Esophagus muscularis mucosa (tissue), 4 donors: Measurements from ENCODE around the gene RBPJ. TPM values are rescaled to one million over a fixed set of nuclear protein-coding genes. Genes with fewer than 3 reads are reported as not detected.

ENCODE experiments used
- DNase-seq: peaks from one replicate; pipeline ENCODE4 v3.0.0-alpha.2; 2017; ENCODE audit errors: extremely low spot score
- H3K27ac ChIP-seq, 4 donors: fragments of 200-600 bp; sonication (generic); replicated peaks in 1 of 4; 1 replicate in 3 of 4; 2 replicates in 1 of 4; pipeline ENCODE4 v1.5.1; 2016 to 2019; ENCODE audit warnings: mild to moderate bottlenecking in 1 of 4
- H3K27me3 ChIP-seq, 4 donors: fragments of 200-600 bp; sonication (generic); one replicate each; pipeline versions ENCODE4 v1.5.1 to v1.6.0; 2016 to 2019
- H3K36me3 ChIP-seq, 4 donors: fragments of 200-600 bp; sonication (generic); one replicate each; pipeline ENCODE4 v1.5.1; 2016 to 2019
- H3K4me1 ChIP-seq, 4 donors: fragments of 200-600 bp; sonication (generic); one replicate each; pipeline ENCODE4 v1.5.1; 2016 to 2019
- H3K4me3 ChIP-seq, 4 donors: fragments of 200-600 bp; sonication (generic); 1 replicate in 2 of 4; 2 replicates in 2 of 4; pipeline ENCODE4 v1.5.1; 2016 to 2019; ENCODE audit warnings: mild to moderate bottlenecking in 4 of 4, moderate library complexity in 1 of 4
- H3K9me3 ChIP-seq, 4 donors: fragments of 200-600 bp; sonication (generic); 1 replicate in 3 of 4; 2 replicates in 1 of 4; pipeline ENCODE4 v1.5.1; 2016 to 2019
- CTCF ChIP-seq, 3 experiments: fragments of 200-600 bp in 2 of 3; fragments of 450-650 bp in 1 of 3; sonication (generic) in 2 of 3; IDR thresholded peaks; one replicate each; pipeline ENCODE4 v1.5.1; 2017 to 2019; ENCODE audit warnings: antibody characterized with exemption in 3 of 3, mild to moderate bottlenecking in 2 of 3, moderate library complexity in 1 of 3
- EP300 ChIP-seq: sonication (generic); formaldehyde crosslinking; IDR thresholded peaks from one replicate; pipeline ENCODE4 v1.6.1; 2017; ENCODE audit warnings: antibody characterized with exemption
- POLR2A ChIP-seq: fragments of 450-650 bp; IDR thresholded peaks from one replicate; pipeline ENCODE4 v1.6.1; 2017; ENCODE audit warnings: antibody characterized with exemption, moderate library complexity, mild to moderate bottlenecking, low read depth
- POLR2AphosphoS5 ChIP-seq, 2 donors: sonication (generic); formaldehyde crosslinking; IDR thresholded peaks; one replicate each; pipeline ENCODE4 v1.6.1; 2017; ENCODE audit warnings: antibody characterized with exemption in 2 of 2
- WGBS: methylation state at CpG from one replicate; pipeline ENCODE4 v1.1.5; 2018; 5-methylcytosine and 5-hydroxymethylcytosine counted together
- intact Hi-C: fragments of 100-400 bp; cut with DNase I; formaldehyde crosslinking; loops from one replicate; pipeline ENCODE4 v1.15.1; 2023
- total RNA-seq, 4 donors: library from RNA; depleted of rRNA; stranded (reverse); fragments of >200 nt; gene quantifications; one replicate each; pipeline versions ENCODE4 v1.1.0 to v1.2.1, GENCODE V29; 2016

Gene RBPJ
- total RNA-seq, 4 donors from 2014 or later: 49.7 to 75.2 (median 60.8) TPM

- DNase-seq: no peak
- no peak overlapping the region for H3K4me3 ChIP-seq
- peaks cover 42 to 62% (median 55%) of the 10 kb centered on the region in 4 donors for H3K4me1 ChIP-seq
- no peaks in the 10 kb centered on the region for H3K9me3 ChIP-seq
- no peaks in the 10 kb centered on the region for H3K36me3 ChIP-seq
- TF ChIP-seq CTCF (IDR thresholded peaks at IDR 0.05) (no peak), POLR2A (no peak), EP300 (no peak), POLR2AphosphoS5 (IDR thresholded peaks at IDR 0.05) (no peak)
- intact Hi-C loops: no loop called here
- WGBS: 50% methylated on average over 3 of the region's 3 CpGs
- H3K27ac ChIP-seq: no peak overlapping the region
- no peaks in the 10 kb centered on the region for H3K27me3 ChIP-seq
These were observed 21.7 kb downstream of the RBPJ start for GRCh38 chr4:26342328-26343037.

DNA sequence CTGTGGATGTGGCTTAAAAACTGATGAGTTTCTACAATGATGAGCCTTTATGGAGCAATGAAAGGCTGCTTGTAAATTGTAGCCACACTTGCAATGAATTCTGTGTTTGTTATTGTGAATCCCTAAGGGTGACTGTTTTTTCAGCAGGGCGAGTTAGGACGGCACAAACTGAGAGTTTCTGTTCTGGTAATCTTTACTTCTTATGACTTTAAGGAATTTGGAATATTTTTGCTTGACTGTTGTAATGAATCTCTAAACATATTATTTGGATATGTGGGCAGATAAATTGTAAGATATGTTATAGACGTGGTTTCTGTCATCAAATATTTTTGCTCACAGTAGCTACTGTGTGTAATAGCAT lies 22.2 kb downstream of the RBPJ start:
- Histone ChIP-seq H3K27me3 (no peaks in the 10 kb centered on the region), H3K27ac (no peak overlapping the region), H3K4me1 (peaks cover 42 to 62% (median 55%) of the 10 kb centered on the region in 4 donors), H3K9me3 (no peaks in the 10 kb centered on the region), H3K36me3 (no peaks in the 10 kb centered on the region), H3K4me3 (no peak overlapping the region)
- 42% methylated on average over 3 of the region's 3 CpGs for WGBS
- no peak for TF ChIP-seq POLR2AphosphoS5 (IDR thresholded peaks at IDR 0.05)
- no peak for TF ChIP-seq CTCF (IDR thresholded peaks at IDR 0.05)
- no peak for TF ChIP-seq POLR2A
- no peak for TF ChIP-seq EP300
- intact Hi-C loops: no loop called here
- no peak for DNase-seq

GRCh38 chr4:26344901-26345564 lies 24.2 kb downstream of the RBPJ start:
- Histone ChIP-seq H3K4me3 (peak overlapping the region in 1 of 4 donors; percentile 5), H3K9me3 (no peaks in the 10 kb centered on the region), H3K36me3 (no peaks in the 10 kb centered on the region), H3K27ac (no peak overlapping the region), H3K4me1 (peaks cover 42 to 65% (median 57%) of the 10 kb centered on the region in 4 donors), H3K27me3 (no peaks in the 10 kb centered on the region)
- TF ChIP-seq POLR2AphosphoS5 (IDR thresholded peaks at IDR 0.05) (no peak), CTCF (IDR thresholded peaks at IDR 0.05) (no peak), EP300 (no peak), POLR2A (no peak)
- intact Hi-C loops: no loop called here
- 49% methylated on average over 4 of the region's 4 CpGs for WGBS
- no peak for DNase-seq

DNA sequence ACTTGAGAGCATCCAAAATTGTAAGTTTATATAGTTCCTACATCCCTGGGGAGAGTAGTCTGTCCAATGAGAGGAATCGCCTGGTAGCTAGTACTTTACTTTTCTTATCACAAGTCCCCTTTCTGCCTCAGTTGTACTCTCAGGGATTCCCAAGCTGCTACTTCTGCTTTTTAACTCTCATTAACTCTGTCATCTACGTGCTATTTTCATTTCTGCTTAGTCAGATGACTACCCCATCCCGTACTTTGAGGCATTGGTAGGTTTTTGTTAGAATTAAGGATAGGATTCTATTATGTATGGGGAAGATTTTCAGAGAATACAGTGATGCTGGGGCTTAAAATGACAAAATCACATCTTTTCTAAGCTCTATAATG lies 24.7 kb downstream of the RBPJ start:
- Histone ChIP-seq H3K4me1 (peaks cover 42 to 65% (median 57%) of the 10 kb centered on the region in 4 donors), H3K27ac (no peak overlapping the region), H3K27me3 (no peaks in the 10 kb centered on the region), H3K9me3 (no peaks in the 10 kb centered on the region), H3K4me3 (peak overlapping the region in 3 of 4 donors; percentile 5 to 10 (median 7)), H3K36me3 (no peaks in the 10 kb centered on the region)
- TF ChIP-seq POLR2A: no peak
- no peak for TF ChIP-seq EP300
- no peak for TF ChIP-seq POLR2AphosphoS5 (IDR thresholded peaks at IDR 0.05)
- no peak for TF ChIP-seq CTCF (IDR thresholded peaks at IDR 0.05)
- no peak for DNase-seq
- intact Hi-C loops: no loop called here
- 39% methylated on average over 3 of the region's 3 CpGs for WGBS
